GM10248 (cell line): ENCODE measurements around the gene NATD1.

Source experiments
- CTCF ChIA-PET: fragments of 300-600 bp; sonication (Branson Sonifier 250); formaldehyde crosslinking; extraction: SDS; loops from one replicate; lab custom pipeline; 2021; ENCODE audit warnings: antibody characterized with exemption; lab: Yijun Ruan, JAX
- POLR2A ChIA-PET: fragments of 350-650 bp; sonication (Branson Sonifier 250); formaldehyde crosslinking; extraction: SDS; loops from one replicate; lab custom pipeline; 2020; ENCODE audit warnings: antibody characterized with exemption; lab: Yijun Ruan, JAX
- DNase-seq: peaks from one replicate; pipeline ENCODE4 v3.0.0; 2012; ENCODE audit errors: extremely low spot score
- TF ChIP-seq, protein P1 (sequence below): IDR thresholded peaks from 2 replicates; pipeline ENCODE4 v1.5.1; 2012; ENCODE audit warnings: mild to moderate bottlenecking, low read depth; ENCODE audit errors: extremely low read depth, missing control alignments, control extremely low read depth

Gene NATD1

DNA sequence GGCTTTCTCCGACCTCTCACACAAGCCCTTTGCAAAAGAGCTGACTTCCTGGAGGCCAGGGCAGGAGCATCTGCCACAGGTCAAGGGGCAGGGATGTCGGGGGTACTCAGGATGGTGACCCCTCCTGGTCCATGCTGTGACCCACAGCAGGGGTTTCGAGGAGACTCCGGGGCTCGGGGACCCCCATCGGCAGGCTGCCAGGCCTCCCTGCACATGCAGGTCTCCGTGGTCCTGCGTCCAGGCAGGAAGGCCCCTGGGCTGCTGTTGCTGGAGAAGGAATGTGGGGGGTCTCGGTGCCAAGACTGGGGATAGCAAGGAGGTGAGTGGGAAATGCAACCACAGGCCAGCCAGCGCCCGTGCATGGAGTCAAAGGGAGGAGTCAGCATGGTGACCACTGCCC lies 11.6 kb downstream of the NATD1 start:
- POLR2A ChIA-PET = no interaction called here
- no peak for DNase-seq
- CTCF ChIA-PET = no interaction called here
- TF ChIP-seq, protein P1, sequence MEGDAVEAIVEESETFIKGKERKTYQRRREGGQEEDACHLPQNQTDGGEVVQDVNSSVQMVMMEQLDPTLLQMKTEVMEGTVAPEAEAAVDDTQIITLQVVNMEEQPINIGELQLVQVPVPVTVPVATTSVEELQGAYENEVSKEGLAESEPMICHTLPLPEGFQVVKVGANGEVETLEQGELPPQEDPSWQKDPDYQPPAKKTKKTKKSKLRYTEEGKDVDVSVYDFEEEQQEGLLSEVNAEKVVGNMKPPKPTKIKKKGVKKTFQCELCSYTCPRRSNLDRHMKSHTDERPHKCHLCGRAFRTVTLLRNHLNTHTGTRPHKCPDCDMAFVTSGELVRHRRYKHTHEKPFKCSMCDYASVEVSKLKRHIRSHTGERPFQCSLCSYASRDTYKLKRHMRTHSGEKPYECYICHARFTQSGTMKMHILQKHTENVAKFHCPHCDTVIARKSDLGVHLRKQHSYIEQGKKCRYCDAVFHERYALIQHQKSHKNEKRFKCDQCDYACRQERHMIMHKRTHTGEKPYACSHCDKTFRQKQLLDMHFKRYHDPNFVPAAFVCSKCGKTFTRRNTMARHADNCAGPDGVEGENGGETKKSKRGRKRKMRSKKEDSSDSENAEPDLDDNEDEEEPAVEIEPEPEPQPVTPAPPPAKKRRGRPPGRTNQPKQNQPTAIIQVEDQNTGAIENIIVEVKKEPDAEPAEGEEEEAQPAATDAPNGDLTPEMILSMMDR = no peak

DNA sequence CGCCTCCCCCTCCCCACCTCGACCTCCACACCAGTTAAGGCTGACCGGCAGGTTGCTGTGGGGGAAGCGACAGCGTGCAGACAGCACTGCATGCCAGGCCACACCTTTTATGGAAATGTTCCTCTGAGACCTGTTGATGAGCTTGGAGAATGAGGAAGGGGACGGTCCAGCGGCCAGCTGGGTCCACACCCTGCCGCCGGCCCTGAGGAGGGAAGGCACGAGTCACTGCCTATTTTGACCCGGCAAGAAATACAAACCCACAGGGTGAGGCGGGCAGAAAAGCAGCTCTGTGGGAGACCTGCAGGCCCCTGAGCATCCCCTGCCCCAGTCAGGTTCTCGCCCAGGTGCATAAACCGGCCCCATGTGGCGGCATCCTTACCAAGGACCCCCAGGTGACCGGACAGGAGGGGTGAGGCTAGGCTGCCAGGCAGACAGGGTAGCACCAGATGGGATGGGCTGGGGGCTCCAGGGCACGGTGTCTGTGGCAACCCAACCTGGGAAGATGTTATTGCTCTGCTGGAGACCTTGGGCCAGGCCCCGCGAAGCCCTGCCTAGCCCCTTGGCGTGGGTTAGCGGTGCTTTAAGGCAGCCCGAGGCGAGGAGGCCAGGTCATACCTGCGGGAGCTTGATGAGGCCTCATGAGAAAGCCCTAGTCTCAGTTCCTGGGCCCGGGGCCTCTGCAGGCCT lies 12.7 kb downstream of the NATD1 start:
- POLR2A ChIA-PET = no interaction called here
- CTCF ChIA-PET = interaction anchor here (1.2 to 1.3 kb wide), 3 partner anchors 11 to 46 kb away, joined by 3 to 5 read pairs (median 4); no protein-coding TSS in a partner anchor
- DNase-seq = no peak
- TF ChIP-seq, protein P1 = no peak

DNA sequence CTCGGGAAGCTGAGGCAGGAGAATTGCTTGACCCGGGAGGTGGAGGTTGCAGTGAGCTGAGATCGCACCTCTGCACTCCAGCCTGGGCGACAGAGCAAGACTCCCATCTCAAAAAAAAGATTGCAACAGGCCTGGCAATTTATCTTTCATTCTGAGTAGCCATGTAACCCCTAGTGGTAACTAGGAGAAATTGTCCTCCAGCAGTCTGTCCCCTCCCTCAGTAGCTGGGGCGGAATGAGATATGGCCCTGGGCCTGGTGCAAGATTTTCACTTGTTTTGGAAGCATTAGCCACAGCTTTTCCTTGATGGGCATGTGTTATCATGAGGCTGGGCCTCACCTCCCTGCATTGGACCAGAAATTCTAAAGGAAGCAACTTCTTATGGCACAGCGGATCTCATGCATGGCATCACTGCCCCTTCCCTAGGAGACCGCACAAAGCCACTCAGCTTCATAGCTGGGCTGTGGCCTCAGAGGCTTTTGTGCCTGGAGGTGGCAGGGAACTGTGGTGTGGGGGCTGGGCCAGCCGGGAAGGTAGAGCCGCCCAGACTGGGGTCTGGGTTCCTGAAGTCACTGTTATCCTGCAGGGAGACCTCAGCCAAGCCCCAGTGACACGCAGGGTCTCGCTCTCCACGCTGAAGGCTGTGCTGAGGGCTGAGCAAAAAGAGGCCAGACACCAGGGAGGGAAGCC lies 13.4 kb downstream of the NATD1 start:
- peak; percentile 54 for DNase-seq
- TF ChIP-seq, protein P1 = peak; percentile 31
- ChIA-PET CTCF (interaction anchor here (0.7 to 1.3 kb wide), 4 partner anchors 12 to 45 kb away, joined by 3 to 5 read pairs (median 4); no protein-coding TSS in a partner anchor), POLR2A (no interaction called here)

DNA sequence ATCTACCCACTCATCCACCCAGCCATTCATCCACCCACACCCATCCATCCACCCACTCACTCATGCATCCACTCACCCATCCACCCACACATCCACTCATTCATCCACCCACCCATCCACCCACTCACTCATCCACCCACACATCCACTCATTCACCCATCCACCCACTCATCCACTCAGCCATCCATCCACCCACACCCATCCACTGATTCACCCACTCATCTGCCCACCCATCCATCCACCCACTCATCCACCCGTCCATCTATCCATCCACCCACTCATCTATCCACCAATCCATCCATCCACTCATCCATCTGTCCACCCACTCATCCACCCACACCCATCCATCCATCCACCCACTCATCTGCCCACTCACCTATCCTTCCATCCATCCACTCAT lies 17.3 kb downstream of the NATD1 start:
- ChIA-PET POLR2A (no interaction called here), CTCF (no interaction called here)

DNA sequence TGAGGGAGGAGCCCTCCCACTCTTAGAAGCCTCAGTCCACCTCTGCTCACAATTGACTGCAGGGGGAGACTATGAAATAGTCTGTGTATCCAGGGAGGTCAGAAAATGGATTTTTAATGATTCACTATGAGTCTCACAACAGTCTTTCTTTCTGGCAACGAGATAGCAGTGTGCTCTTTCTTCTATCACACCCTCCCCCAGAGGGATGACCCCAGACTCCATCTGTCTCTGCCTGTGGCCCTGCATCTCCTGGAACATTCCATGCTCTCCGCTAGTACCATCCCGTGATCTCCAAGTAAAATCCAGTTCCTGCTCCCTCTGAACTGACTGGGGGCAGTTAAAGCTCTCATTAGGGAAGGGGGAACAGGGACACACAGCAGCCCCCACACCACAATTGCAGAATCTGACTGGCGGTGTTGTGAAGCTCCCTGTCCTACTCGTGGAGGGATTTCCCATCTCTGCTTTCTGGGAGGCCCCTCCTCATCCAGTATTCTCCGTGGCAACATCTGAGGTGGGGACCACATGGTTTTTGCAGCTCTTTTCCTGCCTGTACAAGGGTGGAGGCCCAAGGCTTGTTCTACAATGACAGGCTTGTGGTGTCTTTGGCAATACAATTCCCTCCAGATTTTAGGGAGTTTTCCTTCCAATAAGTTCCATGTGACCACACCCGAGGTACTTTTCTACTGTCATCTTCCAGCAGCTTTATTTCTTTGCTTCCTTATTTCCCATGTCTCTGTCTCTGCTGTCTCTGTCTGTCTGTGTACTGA lies 19.4 kb downstream of the NATD1 start:
- CTCF ChIA-PET = interaction anchor here (1.1 kb wide), 1 partner anchor 14 kb away, joined by 3 read pairs; no protein-coding TSS in a partner anchor
- POLR2A ChIA-PET = no interaction called here
- TF ChIP-seq, protein P1 = no peak

More for the DNA sequence above, 17.3 kb downstream of the NATD1 start:
- TF ChIP-seq, protein P1 = no peak
- no peak for DNase-seq

More for the DNA sequence above, 19.4 kb downstream of the NATD1 start:
- DNase-seq = no peak
